ENCODE results near the gene G0S2. TPM values are rescaled to one million over a fixed set of nuclear protein-coding genes. Genes with fewer than 3 reads are reported as not detected.
A peak's percentile ranks its signal among the peaks of the same experiment; 100 is the strongest.

Gene G0S2
- polyA plus RNA-seq, 3 donors, result 176 to 1,583 (median 373) TPM

GRCh38 chr1:209659909-209660308 lies 15.3 kb upstream of the G0S2 start:
- Histone ChIP-seq H3K9me3 (replicated peaks in 1 of 2; ENCODE audit: control insufficient read depth in 1 of 2, insufficient read depth in 1 of 2, low read length in 2 of 2) (no peaks in the 10 kb centered on the region), H3K79me2 (ENCODE audit: insufficient read depth, low read length) (no peaks in the 10 kb centered on the region), H3K4me3 (replicated peaks in 1 of 3; ENCODE audit: low read depth in 2 of 3, low read length in 3 of 3) (peak overlapping the region in 1 of 3 experiments; percentile 44), H2AFZ (ENCODE audit: insufficient read depth, low read depth, low read length, poor library complexity, severe bottlenecking) (no peak overlapping the region), H3K36me3 (replicated peaks in 1 of 2; ENCODE audit: control insufficient read depth in 1 of 2, insufficient read depth in 2 of 2, low read length in 2 of 2) (no peaks in the 10 kb centered on the region), H4K20me1 (ENCODE audit: insufficient read depth, low read length) (no peaks in the 10 kb centered on the region), H3K27ac (ENCODE audit: low read depth in 1 of 2, low read length in 2 of 2) (peak overlapping the region in 1 of 2 donors; percentile 74), H3K27me3 (ENCODE audit: control insufficient read depth in 2 of 2, insufficient read depth in 2 of 2, low read length in 2 of 2) (peaks cover 22 to 50% of the 10 kb centered on the region in 2 donors), H3K9ac (ENCODE audit: insufficient read depth, low read length, poor library complexity, severe bottlenecking) (peak overlapping the region; percentile 23), H3K4me1 (ENCODE audit: control insufficient read depth in 1 of 2, insufficient read depth in 2 of 2, low read length in 2 of 2) (peaks cover 48 to 52% of the 10 kb centered on the region in 2 donors), H3K4me2 (replicated peaks; ENCODE audit: extremely low read depth, low read length, poor library complexity, severe bottlenecking) (peak overlapping the region; percentile 23)
- DNase-seq, result peak; percentile 93 to 99 (median 96)
- intact Hi-C loops (cut with micrococcal nuclease), result loop anchor here in 1 of 2 donors (1.0 kb wide), 1 partner anchor 12 kb away; no protein-coding TSS in a partner anchor
- Mint-ChIP-seq H3K4me3 (peak overlapping the region; percentile 33 to 82), H3K36me3 (peaks cover 17 to 45% of the 10 kb centered on the region in 2 donors), H3K9me3 (peaks cover 0 to 4% (median 0%) of the 10 kb centered on the region in 7 donors), H3K4me1 (peaks cover 68% of the 10 kb centered on the region), H3K27ac (peak overlapping the region; percentile 90 to 98 (median 97)), H3K27me3 (ENCODE audit: low read depth in 3 of 3) (peaks cover 35 to 69% (median 48%) of the 10 kb centered on the region in 3 donors)
- 0% methylated on average over 1 of the region's 5 CpGs for whole genome bisulfite sequencing (ENCODE audit: insufficient coverage)
- TF ChIP-seq, protein P1, sequence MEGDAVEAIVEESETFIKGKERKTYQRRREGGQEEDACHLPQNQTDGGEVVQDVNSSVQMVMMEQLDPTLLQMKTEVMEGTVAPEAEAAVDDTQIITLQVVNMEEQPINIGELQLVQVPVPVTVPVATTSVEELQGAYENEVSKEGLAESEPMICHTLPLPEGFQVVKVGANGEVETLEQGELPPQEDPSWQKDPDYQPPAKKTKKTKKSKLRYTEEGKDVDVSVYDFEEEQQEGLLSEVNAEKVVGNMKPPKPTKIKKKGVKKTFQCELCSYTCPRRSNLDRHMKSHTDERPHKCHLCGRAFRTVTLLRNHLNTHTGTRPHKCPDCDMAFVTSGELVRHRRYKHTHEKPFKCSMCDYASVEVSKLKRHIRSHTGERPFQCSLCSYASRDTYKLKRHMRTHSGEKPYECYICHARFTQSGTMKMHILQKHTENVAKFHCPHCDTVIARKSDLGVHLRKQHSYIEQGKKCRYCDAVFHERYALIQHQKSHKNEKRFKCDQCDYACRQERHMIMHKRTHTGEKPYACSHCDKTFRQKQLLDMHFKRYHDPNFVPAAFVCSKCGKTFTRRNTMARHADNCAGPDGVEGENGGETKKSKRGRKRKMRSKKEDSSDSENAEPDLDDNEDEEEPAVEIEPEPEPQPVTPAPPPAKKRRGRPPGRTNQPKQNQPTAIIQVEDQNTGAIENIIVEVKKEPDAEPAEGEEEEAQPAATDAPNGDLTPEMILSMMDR (IDR thresholded peaks at IDR 0.05), result no peak

GRCh38 chr1:209661071-209661470 lies 14.1 kb upstream of the G0S2 start:
- peaks cover 20 to 41% of the 10 kb centered on the region in 2 donors for H3K27me3 ChIP-seq (ENCODE audit: control insufficient read depth in 2 of 2, insufficient read depth in 2 of 2, low read length in 2 of 2)
- Mint-ChIP-seq H3K4me3 (peak overlapping the region in 1 of 2 donors; percentile 19), H3K4me1 (peaks cover 68% of the 10 kb centered on the region), H3K27ac (peak overlapping the region; percentile 23 to 98 (median 91)), H3K36me3 (peaks cover 17 to 46% of the 10 kb centered on the region in 2 donors), H3K27me3 (ENCODE audit: low read depth in 3 of 3) (peaks cover 29 to 61% (median 44%) of the 10 kb centered on the region in 3 donors), H3K9me3 (peaks cover 0 to 4% (median 0%) of the 10 kb centered on the region in 7 donors)
- intact Hi-C loops (cut with micrococcal nuclease), result no loop called here
- no peaks in the 10 kb centered on the region for H4K20me1 ChIP-seq (ENCODE audit: insufficient read depth, low read length)
- WGBS (ENCODE audit: insufficient coverage), result no CpG with 5 or more reads among the region's 1 CpG
- TF ChIP-seq, protein P1 (IDR thresholded peaks at IDR 0.05), result no peak
- no peaks in the 10 kb centered on the region for H3K36me3 ChIP-seq (replicated peaks in 1 of 2; ENCODE audit: control insufficient read depth in 1 of 2, insufficient read depth in 2 of 2, low read length in 2 of 2)
- H3K4me2 ChIP-seq (replicated peaks; ENCODE audit: extremely low read depth, low read length, poor library complexity, severe bottlenecking), result no peak overlapping the region
- H3K27ac ChIP-seq (ENCODE audit: low read depth in 1 of 2, low read length in 2 of 2), result peak overlapping the region in 1 of 2 donors; percentile 74
- no peaks in the 10 kb centered on the region for H3K79me2 ChIP-seq (ENCODE audit: insufficient read depth, low read length)
- H3K9ac ChIP-seq (ENCODE audit: insufficient read depth, low read length, poor library complexity, severe bottlenecking), result no peak overlapping the region
- no peak overlapping the region for H2AFZ ChIP-seq (ENCODE audit: insufficient read depth, low read depth, low read length, poor library complexity, severe bottlenecking)
- H3K4me3 ChIP-seq (replicated peaks in 1 of 3; ENCODE audit: low read depth in 2 of 3, low read length in 3 of 3), result no peak overlapping the region
- DNase-seq, result peak in 2 of 3 donors; percentile 31 to 52
- H3K9me3 ChIP-seq (replicated peaks in 1 of 2; ENCODE audit: control insufficient read depth in 1 of 2, insufficient read depth in 1 of 2, low read length in 2 of 2), result no peaks in the 10 kb centered on the region
- H3K4me1 ChIP-seq (ENCODE audit: control insufficient read depth in 1 of 2, insufficient read depth in 2 of 2, low read length in 2 of 2), result peaks cover 48 to 52% of the 10 kb centered on the region in 2 donors
